Neural progenitor cell (in vitro differentiated cells): ENCODE measurements around the gene GMPPB.

Experiments used
- CTCF ChIP-seq: fragments of 200-600 bp; sonication (generic); IDR thresholded peaks from 2 replicates; pipeline ENCODE4 v1.5.1; 2017; ENCODE audit warnings: antibody characterized with exemption, mild to moderate bottlenecking
- EZH2 ChIP-seq: fragments of 200-600 bp; sonication (generic); IDR thresholded peaks from 2 replicates; pipeline ENCODE4 v1.6.1; 2017; ENCODE audit warnings: antibody characterized with exemption, mild to moderate bottlenecking, moderate library complexity
- EZH2phosphoT487 ChIP-seq: fragments of 200-600 bp; sonication (generic); IDR thresholded peaks from 2 replicates; pipeline ENCODE4 v1.6.1; 2017; ENCODE audit warnings: antibody characterized with exemption

DNA sequence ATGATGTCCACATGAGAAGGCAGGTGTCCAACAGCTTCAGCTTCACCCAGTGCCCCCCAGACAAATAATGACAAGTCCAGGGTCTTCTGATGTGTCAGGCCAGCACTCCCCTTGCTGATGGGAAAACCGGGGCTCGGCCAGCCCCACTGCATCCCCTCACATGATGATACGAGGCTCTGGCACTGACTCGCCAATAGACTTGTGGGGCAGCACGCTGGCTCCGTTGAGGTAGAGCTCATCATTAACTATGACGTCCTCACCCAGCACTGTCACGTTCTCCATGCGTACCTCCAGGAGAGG is 2.2 kb downstream of the GMPPB start:
- TF ChIP-seq CTCF: no peak
- TF ChIP-seq EZH2: no peak
- no peak for TF ChIP-seq EZH2phosphoT487
